Rectal smooth muscle tissue (tissue), 1 donor: ENCODE results near the gene SCYGR3.

ENCODE experiments used
- H3K27ac ChIP-seq: one replicate; pipeline ENCODE4 v1.7.0; 2013; ENCODE audit warnings: low read depth, low read length, inconsistent platforms
- H3K27me3 ChIP-seq: one replicate; pipeline ENCODE4 v1.7.0; 2013; ENCODE audit warnings: low read length; ENCODE audit not compliant: control insufficient read depth, insufficient read depth
- H3K36me3 ChIP-seq: one replicate; pipeline ENCODE4 v1.7.0; 2013; ENCODE audit warnings: low read length; ENCODE audit not compliant: control insufficient read depth, insufficient read depth
- H3K4me1 ChIP-seq: one replicate; pipeline ENCODE4 v1.7.0; 2013; ENCODE audit warnings: low read length; ENCODE audit not compliant: control insufficient read depth, insufficient read depth
- H3K4me3 ChIP-seq: one replicate; pipeline ENCODE4 v1.7.0; 2013; ENCODE audit warnings: low read length
- H3K9ac ChIP-seq: one replicate; pipeline ENCODE4 v1.7.0; 2013; ENCODE audit warnings: low read length

SCYGR3 gene

DNA sequence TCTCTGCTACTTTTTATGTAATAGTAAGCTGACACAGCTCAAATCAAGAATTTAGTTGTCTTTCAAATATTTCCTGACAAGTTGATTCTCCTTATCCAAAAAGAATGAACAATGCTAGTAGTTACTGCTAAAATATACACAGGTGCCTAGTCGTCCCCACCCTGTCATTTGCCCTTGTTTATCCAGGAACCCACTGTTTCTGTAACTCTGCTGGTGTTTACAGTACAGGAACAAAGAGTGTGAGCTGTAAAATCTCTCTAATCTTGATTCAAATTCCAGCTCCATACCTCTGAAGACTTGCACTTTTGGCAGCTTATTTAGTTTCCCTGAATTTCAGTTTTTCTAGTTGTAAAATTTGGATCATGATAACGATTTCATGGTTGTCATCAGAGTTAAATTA lies 37.1 kb downstream of the SCYGR3 start:
- no peak overlapping the region for H3K27ac ChIP-seq
- no peak overlapping the region for H3K4me3 ChIP-seq
- H3K4me1 ChIP-seq = no peaks in the 10 kb centered on the region
- H3K9ac ChIP-seq = no peak overlapping the region
- H3K36me3 ChIP-seq = no peaks in the 10 kb centered on the region
- no peaks in the 10 kb centered on the region for H3K27me3 ChIP-seq

DNA sequence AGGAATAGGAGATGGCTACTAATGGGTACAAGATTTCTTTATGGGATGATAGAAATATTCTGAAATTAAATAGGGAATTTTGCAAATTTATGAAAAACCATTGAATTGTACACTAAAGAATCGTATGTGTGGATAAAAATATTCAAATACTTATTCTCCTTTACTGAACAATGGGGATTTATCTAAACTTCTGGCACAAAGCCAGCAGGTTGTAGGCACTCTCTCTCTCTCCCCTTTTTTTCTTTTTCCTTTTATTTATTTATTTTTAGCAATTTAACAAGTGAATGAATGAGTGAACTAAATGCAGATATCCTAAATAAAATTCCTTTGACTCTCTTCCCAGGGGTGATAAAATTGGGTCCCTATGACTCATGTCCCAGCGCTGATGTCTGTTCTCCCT lies 37.8 kb downstream of the SCYGR3 start:
- no peaks in the 10 kb centered on the region for H3K4me1 ChIP-seq
- H3K4me3 ChIP-seq = no peak overlapping the region
- H3K27ac ChIP-seq = no peak overlapping the region
- H3K36me3 ChIP-seq = no peaks in the 10 kb centered on the region
- H3K27me3 ChIP-seq = no peaks in the 10 kb centered on the region
- H3K9ac ChIP-seq = no peak overlapping the region

DNA sequence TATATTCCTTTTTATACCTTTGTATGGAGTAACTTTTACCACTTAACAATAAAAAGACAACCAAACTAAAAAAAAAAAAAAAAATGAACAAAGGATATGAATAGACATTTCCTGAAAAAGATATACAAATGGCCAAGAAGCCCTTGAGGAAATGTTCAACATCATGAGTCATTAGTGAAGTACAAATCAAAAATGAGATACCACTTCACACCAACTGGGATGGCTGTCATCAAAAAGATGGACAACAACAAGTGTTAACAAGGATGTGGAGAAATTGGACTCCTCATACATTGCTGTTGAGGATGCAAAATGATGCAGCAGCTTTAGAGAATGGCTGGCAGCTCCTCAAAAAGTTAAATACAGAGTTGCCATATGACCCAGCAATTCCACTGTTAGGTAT lies 38.5 kb downstream of the SCYGR3 start:
- Histone ChIP-seq H3K27ac (no peak overlapping the region), H3K36me3 (no peaks in the 10 kb centered on the region), H3K4me3 (no peak overlapping the region), H3K4me1 (no peaks in the 10 kb centered on the region), H3K27me3 (no peaks in the 10 kb centered on the region), H3K9ac (no peak overlapping the region)

- Histone ChIP-seq H3K27ac (no peak overlapping the region), H3K4me1 (no peaks in the 10 kb centered on the region), H3K4me3 (no peak overlapping the region)
Measured at GRCh38 chr2:227570615-227571014, 44.0 kb downstream of the SCYGR3 start.

DNA sequence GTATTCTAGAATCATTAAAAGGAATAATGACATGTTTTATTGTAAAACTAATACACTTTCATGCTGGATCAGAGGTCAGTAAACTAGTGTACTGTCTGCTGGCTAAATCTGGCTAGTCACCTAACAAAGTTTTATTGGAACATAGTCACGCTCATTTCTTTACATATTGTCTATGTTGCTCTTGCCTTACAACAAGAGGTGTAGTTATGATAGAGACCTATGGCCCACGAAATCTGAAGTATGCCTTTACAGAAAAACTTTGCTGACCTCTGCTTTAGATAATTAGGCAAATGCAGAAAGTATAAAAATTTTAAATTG lies 45.8 kb downstream of the SCYGR3 start:
- Histone ChIP-seq H3K4me3 (no peak overlapping the region), H3K4me1 (no peaks in the 10 kb centered on the region), H3K9ac (no peak overlapping the region), H3K36me3 (no peaks in the 10 kb centered on the region), H3K27me3 (no peaks in the 10 kb centered on the region), H3K27ac (no peak overlapping the region)

More at GRCh38 chr2:227570615-227571014, 44.0 kb downstream of the SCYGR3 start:
- no peak overlapping the region for H3K9ac ChIP-seq
- no peaks in the 10 kb centered on the region for H3K27me3 ChIP-seq
- no peaks in the 10 kb centered on the region for H3K36me3 ChIP-seq

GRCh38 chr2:227566012-227566411 lies 48.6 kb downstream of the SCYGR3 start:
- H3K27me3 ChIP-seq = no peaks in the 10 kb centered on the region
- H3K4me3 ChIP-seq = no peak overlapping the region
- no peak overlapping the region for H3K9ac ChIP-seq
- no peaks in the 10 kb centered on the region for H3K4me1 ChIP-seq
- no peak overlapping the region for H3K27ac ChIP-seq
- H3K36me3 ChIP-seq = no peaks in the 10 kb centered on the region

DNA sequence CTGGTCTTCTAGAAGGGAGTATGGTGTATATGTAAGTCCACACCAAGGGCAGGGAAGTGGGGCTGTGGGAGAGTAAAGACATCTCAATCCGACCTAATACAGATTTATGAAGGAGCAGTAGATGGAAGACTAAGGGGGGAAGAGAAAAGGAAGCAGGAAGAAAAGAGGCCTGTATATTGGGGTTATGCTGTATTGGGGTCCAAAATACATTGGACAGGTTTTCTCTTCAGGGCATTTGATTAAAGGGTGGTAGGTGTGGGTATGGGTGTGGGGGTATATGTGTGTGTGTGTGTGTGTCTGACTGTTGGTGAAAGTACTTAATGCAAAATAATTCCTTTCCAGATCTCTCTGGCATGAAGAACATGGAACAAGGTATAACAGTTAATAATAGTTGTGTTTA lies 49.6 kb downstream of the SCYGR3 start:
- Histone ChIP-seq H3K27me3 (no peaks in the 10 kb centered on the region), H3K4me1 (no peaks in the 10 kb centered on the region), H3K9ac (no peak overlapping the region), H3K36me3 (no peaks in the 10 kb centered on the region), H3K27ac (no peak overlapping the region), H3K4me3 (no peak overlapping the region)
